RWPE2 (cell line): ENCODE results near the gene TTC39B.

ENCODE experiments used
- ATAC-seq: fragments of 200-7000 bp; cut with Tn5 transposase; 3 replicates; pipeline ENCODE4 v1.9.1; 2021; ENCODE audit warnings: low read depth
- DNase-seq: peaks from one replicate; pipeline ENCODE4 v3.0.0-alpha.2; 2020; ENCODE audit warnings: low spot score
- H3K27ac ChIP-seq: fragments of 450-650 bp; 2 replicates; pipeline ENCODE4 v1.5.1; 2017; ENCODE audit warnings: mild to moderate bottlenecking; ENCODE audit not compliant: poor library complexity, severe bottlenecking
- H3K27me3 ChIP-seq: fragments of 250-450 bp; sonication (Bioruptor Pico); 2 replicates; pipeline ENCODE4 v1.5.1; 2021; ENCODE audit warnings: mild to moderate bottlenecking, moderate library complexity; ENCODE audit not compliant: insufficient read depth, poor library complexity, severe bottlenecking
- H3K36me3 ChIP-seq: fragments of 250-450 bp; sonication (Bioruptor Pico); 2 replicates; pipeline ENCODE4 v1.5.1; 2020; ENCODE audit warnings: low read depth, mild to moderate bottlenecking, moderate library complexity
- H3K4me1 ChIP-seq: fragments of 250-450 bp; sonication (Bioruptor Pico); 2 replicates; pipeline ENCODE4 v1.5.1; 2021; ENCODE audit warnings: mild to moderate bottlenecking, moderate library complexity; ENCODE audit not compliant: insufficient read depth, poor library complexity, severe bottlenecking
- H3K4me3 ChIP-seq: fragments of 250-450 bp; sonication (Bioruptor Pico); 2 replicates; pipeline ENCODE4 v1.5.1; 2021; ENCODE audit warnings: mild to moderate bottlenecking, moderate library complexity; ENCODE audit not compliant: severe bottlenecking
- H3K9me3 ChIP-seq: fragments of 250-450 bp; sonication (Bioruptor Pico); 2 replicates; pipeline ENCODE4 v1.5.1; 2021; ENCODE audit warnings: mild to moderate bottlenecking, moderate library complexity; ENCODE audit not compliant: severe bottlenecking
- CTCF ChIP-seq: fragments of 450-650 bp; IDR thresholded peaks from one replicate; pipeline ENCODE4 v1.5.1; 2017; ENCODE audit warnings: mild to moderate bottlenecking, moderate library complexity; ENCODE audit not compliant: poor library complexity, severe bottlenecking

The TTC39B gene

DNA sequence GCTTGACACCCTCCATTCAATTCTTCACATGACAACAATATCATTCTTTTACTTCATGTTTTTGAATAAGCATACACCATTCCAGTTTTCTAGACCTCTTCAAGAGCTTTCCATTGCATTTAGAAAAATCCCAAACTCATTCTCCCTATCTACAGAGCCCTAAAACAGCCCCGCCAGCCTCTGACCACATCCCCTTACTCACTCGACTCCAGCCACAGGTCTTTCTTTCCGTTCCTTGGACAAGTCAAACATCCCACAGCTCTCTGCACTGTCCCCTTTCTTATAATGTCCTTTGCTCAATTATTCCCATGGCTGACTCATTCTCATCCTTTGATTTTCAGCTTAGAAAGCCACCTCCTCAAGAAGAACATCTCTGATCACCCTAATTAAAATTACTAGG is 38.2 kb downstream of the TTC39B start:
- Histone ChIP-seq H3K9me3 (no peaks in the 10 kb centered on the region), H3K27me3 (no peaks in the 10 kb centered on the region), H3K4me1 (no peaks in the 10 kb centered on the region), H3K27ac (no peak overlapping the region), H3K36me3 (no peaks in the 10 kb centered on the region), H3K4me3 (no peak overlapping the region)
- no peak for ATAC-seq
- DNase-seq = no peak
- TF ChIP-seq CTCF = no peak

- Histone ChIP-seq H3K27ac (no peak overlapping the region), H3K9me3 (no peaks in the 10 kb centered on the region), H3K36me3 (no peaks in the 10 kb centered on the region), H3K4me3 (no peak overlapping the region), H3K4me1 (no peaks in the 10 kb centered on the region), H3K27me3 (no peaks in the 10 kb centered on the region)
- ATAC-seq (no peak), DNase-seq (no peak)
- no peak for TF ChIP-seq CTCF
Observed at GRCh38 chr9:15268317-15268716, 38.7 kb downstream of the TTC39B start.

DNA sequence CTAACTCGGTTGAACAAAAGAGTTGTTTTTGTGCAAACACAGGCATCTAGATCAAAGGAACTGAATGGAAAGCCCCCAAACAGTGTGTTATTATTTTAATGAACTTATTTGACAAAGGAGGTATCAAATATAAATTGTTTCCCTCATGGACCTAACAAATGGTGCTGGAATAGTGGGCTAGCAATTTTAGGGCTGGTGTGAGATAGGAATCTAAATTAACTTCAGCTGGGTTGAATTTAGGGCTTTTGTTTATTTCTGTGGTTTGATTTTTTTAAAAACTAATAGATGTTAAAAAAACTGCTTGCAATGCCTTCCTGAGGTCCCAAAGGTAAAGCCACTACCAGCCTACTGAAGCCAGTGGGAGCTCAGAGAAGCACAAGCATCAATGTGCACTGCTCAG is 42.1 kb downstream of the TTC39B start:
- TF ChIP-seq CTCF = no peak
- Histone ChIP-seq H3K4me1 (no peaks in the 10 kb centered on the region), H3K9me3 (no peaks in the 10 kb centered on the region), H3K4me3 (no peak overlapping the region), H3K27ac (no peak overlapping the region), H3K36me3 (no peaks in the 10 kb centered on the region), H3K27me3 (no peaks in the 10 kb centered on the region)
- DNase-seq = no peak
- ATAC-seq = no peak

GRCh38 chr9:15262581-15262980 is 44.4 kb downstream of the TTC39B start:
- no peak for ATAC-seq
- H3K9me3 ChIP-seq = no peaks in the 10 kb centered on the region
- no peak for DNase-seq
- H3K4me1 ChIP-seq = no peaks in the 10 kb centered on the region
- H3K27ac ChIP-seq = no peak overlapping the region
- H3K27me3 ChIP-seq = no peaks in the 10 kb centered on the region
- no peak for TF ChIP-seq CTCF
- no peak overlapping the region for H3K4me3 ChIP-seq
- no peaks in the 10 kb centered on the region for H3K36me3 ChIP-seq

- no peak for TF ChIP-seq CTCF
- DNase-seq (no peak), ATAC-seq (no peak)
- Histone ChIP-seq H3K36me3 (no peaks in the 10 kb centered on the region), H3K4me1 (no peaks in the 10 kb centered on the region), H3K27ac (no peak overlapping the region), H3K4me3 (no peak overlapping the region), H3K9me3 (no peaks in the 10 kb centered on the region), H3K27me3 (no peaks in the 10 kb centered on the region)
Observed at GRCh38 chr9:15256426-15256825, 50.6 kb downstream of the TTC39B start.
